ENCODE results near the gene SURF1.

The SURF1 gene

DNA sequence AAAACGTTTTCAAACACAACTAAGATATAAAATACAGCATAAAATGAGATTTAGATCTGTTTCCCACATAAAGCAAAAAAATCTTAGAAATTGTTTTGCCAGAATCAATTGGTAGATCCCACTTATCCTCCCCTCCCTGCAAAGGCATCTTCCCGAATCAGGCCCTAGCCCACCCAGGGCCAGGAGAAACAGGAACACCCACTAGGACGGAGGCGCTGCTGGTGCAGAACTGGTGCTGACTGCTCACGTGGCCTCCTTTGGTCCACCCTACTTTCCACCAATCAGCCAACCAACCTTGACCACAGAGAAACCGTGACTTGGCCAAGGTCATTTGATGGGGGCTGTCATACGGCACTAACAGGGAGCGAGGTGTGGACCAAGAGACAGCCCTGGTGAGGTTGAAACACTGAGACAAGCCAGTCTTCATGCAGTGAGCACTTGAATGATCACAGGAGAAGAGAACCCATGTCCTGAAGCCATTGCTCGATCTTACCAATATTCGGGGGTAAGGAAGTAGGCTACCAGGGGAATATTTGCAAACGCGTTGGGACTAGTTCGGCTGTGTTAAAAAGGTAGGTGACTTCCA is 5.3 kb upstream of the SURF1 start:
- no peak for DNase-seq (ENCODE audit: low spot score)

DNA sequence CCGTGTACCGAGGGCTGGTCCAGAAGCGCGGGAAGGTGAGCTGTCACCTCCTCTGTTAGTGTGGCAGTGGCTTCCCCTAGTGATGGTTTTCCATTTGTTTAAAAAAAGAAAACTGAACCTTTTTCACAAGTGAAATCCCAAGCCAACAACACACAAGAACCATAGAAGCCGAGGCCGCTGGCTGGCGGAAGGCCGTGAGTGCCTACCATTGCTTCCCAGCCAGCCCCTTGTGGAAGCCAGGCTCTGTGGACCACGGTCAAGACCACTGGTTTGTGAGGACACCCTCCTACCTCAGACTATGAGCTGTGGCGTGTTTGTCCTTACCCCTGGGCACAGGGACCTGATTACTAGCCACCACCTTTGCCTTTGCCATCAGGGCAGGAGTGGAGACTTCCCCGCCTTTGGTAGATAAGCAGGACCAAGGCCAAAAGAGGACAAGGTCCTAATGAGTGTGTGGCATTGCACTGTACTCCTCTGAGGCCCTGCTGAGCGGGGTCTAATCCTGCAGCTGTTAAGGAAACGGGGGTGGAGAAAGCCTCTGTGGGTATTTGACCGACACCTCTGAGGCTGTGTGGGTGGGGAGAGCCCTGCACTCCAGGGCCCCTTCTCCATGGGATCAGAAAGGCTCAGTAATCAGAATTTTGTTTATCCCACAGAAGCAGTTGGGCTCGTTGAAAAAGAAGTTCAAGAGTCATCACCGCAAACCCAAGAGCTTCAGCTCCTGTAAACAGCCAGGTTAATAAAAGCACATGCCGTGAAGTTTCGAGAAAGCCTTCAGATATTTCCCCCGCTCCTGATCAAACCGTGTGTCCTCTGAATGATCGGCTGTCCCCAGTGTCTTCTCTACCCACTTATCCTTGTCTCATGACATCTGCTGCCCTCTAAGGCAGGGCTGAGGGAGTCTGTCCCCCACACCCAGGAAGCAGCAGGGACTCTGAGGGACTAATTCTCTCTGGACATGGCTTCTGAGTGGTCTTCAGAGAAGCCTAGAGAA is 4.4 kb upstream of the SURF1 start:
- no peak for DNase-seq (ENCODE audit: low spot score)

DNA sequence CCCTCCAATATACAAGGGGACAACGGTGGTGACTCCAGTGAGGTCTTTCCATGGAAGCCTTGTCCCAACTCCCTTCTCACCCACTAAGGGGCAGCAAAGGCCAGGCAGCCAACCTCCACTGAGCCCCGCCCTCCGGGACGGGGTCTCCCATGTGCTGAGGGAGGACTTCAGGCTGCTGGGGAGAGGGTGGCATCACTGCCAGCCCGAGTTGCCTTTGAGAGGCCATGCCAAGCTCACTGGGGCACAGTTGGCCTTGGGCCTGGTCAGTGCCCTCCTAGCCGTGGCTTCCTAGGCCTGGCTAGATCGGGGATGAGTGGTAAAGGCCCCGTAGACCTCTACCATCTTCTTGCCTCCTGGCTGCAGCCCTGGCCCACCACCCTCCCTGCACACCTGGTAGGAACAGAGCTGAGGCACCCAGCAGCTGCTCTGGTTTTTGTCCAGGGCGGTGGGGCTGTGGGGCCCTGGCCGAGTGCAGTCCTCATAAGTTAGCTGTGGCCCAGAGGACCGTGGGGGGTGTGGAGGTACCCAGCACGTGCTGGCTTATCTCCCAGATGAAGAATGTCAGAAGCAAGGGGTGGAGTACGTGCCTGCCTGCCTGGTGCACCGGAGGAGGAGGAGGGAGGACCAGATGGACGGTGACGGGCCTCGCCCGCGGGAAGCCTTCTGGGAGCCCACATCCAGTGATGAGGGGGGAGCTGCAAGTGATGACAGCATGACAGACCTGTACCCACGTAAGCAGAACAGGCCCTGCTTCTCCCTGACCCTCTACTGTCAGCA is 3.3 kb upstream of the SURF1 start:
- no peak for DNase-seq (ENCODE audit: low spot score)

DNA sequence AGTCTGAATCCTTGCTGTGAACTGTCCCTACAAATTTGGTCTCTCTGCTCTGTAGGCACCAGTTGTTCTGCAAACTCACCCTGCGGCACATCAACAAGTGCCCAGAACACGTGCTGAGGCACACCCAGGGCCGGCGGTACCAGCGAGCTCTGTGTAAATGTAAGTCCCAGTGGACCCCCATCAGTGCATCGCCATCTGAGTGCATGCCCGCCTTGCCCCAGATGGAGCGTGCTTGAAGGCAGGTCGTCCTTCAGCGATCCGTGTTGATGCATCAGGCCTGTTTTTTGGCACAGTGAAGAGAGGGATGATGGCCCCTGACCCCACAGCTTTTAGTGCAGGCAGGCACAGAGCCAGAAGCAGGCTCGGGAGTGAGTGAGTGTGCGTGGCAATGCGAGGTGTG is 1.4 kb upstream of the SURF1 start:
- DNase-seq (ENCODE audit: low spot score): no peak

DNA sequence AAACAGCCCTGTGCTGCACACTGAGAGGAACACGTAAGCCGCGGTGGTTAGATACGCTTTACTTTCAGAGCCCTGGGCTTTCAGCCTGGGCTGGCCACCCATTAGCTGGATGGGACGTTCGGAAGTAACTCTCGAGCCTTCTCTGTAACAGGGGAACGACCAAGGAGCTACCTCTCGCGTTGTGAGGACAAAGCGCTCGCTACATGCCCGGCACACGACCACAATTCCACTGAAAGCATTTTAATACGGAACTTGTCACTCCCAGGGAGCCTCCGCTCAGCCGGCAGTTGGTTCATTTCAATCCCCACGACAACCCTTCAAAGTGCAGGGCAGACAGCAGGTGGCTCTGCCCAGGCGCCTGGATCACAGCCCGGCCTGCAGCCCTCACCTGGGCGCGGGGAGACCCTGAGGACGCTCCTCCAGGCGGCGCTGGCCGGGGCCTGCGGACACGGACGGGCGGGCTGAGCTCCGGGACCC is 368 bp downstream of the SURF1 start:
- no peak for DNase-seq (ENCODE audit: low spot score)

DNA sequence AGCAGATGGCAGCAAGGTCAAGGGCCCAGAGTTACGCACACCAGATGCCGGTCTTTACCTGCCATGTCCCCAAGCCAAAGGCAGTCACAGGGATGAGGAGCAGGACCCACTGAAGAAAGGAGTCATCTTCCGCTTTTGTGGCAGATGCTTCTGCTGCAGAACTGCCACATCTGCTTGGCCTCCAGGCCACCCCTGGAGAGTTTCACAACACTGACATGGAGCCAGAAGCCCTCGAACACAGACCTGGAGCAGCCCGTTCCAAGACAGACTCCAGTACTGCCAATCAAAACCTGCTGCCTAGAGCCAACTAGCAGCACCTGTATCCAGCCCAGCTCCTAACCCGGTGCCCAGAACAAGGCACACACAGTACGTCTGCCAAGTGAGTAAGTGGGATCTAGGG is 1.5 kb downstream of the SURF1 start:
- DNase-seq (ENCODE audit: low spot score): no peak

DNA sequence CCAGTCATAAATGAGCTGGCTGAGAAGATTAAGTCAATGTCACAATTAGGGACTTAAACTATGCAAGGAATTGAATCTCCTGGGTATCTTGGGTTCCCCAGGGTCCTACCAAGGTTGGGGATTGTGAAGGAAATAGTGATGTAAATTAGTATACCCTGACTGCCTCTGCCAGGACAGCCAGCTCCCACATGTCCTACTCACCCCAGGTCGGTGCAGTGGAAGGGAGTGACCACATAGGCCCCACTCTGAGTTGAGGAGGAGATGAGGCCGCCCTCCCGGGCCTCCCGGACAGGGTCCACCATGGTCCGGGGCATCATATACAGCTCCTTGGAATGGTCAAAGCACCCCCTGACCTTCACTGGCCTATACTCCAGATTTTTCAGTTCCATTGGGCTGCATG is 2.7 kb downstream of the SURF1 start:
- no peak for DNase-seq (ENCODE audit: low spot score)

DNA sequence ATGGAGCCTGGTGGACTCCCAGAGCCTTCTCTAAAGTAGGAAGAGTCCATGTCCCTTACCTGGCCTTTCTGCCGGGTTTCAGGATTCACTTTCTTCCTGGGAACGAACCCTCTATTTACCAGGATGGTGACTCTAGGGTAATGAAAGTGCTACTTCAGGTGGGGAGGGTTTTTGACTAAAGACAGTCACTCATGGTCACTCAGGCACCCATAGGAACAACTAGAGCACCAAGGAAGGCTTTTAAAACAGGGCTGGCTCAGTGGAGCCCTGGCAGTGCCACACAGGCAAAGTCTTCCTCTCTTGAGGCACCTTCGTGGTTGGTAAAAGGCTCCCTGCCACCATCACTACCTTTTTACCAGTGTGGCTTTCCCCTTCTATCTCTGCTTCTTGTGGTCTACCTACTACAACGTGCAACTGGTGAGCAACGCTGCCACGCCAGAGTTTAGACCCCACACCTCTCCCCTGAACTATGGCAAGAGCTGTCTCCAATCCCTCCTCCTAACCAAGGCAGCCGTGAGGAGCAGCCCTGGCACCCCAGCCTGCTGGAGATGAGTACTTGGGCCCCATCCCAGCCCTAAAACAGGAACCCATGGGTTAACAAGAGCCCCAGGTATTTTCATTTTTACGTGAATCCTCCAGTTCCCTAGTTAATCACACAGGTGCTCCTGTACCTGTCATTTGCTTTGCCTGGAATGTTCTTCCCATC is 3.5 kb downstream of the SURF1 start:
- DNase-seq (ENCODE audit: low spot score): no peak

DNA sequence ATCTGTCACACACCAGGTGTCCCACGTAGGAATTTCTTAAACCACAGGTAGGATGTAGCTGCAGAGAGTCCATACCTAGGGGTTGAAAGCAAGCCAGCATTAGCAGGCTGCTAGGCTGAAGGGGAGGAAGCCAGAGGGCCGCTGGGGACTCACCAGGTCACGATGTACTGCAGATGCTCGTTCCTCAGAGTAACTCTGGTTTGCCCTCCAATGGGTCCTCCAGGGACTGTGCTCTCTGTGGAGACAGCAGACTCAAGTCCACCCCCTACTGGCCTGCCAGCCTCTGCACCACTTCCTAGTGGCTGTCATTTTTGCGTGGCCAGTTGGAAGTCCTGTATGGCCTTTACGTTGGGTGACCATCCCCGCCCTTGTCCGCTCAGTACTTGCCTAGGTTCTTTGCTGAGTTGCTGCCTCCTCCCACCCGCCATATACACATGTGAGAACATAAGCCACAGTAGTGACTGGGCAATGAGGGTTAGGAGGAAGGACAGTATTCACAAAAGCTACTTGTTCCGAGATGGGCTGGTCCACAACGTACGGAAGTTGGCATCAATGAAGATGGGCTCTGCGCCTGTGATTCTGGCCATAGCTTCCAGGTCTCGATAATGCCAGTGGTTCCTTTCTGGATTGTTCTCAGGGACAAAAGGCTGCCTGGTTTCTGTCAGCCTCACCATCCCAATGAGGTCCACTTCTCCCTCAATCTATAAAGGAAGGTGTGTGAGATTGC is 4.2 kb downstream of the SURF1 start:
- DNase-seq (ENCODE audit: low spot score): peak; percentile 76

DNA sequence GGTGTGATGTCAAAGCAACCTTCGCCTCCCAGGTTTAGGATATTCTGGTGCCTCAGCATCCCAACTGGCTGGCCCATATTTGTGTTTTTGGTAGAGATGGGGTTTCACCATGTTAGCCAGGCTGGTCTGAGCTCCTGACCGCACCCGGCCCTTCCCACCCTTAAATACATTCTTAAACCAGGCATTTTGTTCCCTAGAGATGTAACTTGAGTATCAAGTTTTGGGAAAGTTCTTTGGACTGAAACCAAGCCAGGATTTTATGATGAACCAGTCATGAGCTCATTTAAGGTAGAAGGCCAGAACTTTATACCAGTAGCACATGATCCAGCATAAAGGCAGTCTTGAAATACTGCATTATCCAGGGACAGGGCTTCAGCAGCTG is 4.8 kb downstream of the SURF1 start:
- no peak for DNase-seq (ENCODE audit: low spot score)

DNA sequence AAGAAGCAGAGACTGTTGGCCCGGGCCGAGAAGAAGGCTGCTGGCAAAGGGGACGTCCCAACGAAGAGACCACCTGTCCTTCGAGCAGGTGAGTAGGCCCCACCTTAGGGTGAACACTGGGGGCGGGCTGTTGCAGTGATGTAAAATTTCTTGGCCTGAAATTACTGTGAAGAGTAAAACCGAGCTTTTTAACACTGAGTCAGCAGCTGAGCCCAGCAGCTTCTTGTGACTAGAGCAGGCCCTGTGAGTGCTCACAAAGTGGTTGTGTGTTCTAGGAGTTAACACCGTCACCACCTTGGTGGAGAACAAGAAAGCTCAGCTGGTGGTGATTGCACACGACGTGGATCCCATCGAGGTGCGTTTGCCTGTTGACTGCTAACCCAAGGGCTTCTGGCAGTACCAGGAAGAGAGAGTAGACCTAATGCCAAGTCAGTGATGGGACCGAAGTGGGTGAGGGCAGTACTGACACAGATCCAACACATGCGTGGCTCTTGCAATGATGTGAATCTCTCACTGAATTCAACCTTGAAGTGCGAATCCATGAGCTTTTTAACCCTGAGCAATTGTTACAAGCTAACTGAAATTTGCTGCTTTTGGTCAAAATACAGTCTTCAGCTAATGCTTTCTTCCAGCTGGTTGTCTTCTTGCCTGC is 6.2 kb downstream of the SURF1 start:
- no peak for DNase-seq (ENCODE audit: low spot score)

DNA sequence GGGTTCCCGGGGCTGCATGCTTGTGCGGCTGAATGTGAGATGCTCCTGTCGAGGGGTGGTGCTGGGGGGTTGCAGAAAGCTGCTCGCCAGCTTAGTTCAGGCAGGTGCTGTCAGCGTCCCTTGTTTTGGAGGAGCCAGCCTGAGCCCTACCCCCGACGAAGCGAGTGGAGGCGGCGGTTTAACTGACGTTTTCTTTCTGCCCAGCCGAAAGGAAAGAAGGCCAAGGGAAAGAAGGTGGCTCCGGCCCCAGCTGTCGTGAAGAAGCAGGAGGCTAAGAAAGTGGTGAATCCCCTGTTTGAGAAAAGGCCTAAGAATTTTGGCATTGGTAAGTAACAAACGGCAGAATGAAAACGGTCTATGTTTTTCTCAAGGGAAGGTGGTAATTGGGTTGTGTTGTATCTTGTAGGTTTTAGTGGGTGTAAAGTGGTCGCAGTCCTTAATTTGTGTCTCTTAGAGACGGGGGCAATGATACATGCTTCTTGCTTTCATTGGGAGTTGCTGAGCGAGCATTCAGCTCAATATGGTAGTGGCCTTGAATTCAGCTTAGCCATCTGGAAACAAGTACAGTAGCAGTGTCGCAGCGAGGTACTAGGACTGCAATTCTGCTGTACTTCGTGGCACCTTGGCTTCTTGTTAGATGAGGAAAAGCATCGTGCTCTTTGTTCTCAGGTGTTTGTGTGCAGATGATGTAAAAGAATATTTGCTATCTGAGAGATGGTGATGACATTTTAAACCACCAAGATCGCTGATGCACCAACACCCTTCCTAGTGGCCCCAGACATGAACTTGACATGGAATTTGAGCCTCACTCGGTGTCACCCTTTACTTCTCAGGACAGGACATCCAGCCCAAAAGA is 7.3 kb downstream of the SURF1 start:
- DNase-seq (ENCODE audit: low spot score): no peak

DNA sequence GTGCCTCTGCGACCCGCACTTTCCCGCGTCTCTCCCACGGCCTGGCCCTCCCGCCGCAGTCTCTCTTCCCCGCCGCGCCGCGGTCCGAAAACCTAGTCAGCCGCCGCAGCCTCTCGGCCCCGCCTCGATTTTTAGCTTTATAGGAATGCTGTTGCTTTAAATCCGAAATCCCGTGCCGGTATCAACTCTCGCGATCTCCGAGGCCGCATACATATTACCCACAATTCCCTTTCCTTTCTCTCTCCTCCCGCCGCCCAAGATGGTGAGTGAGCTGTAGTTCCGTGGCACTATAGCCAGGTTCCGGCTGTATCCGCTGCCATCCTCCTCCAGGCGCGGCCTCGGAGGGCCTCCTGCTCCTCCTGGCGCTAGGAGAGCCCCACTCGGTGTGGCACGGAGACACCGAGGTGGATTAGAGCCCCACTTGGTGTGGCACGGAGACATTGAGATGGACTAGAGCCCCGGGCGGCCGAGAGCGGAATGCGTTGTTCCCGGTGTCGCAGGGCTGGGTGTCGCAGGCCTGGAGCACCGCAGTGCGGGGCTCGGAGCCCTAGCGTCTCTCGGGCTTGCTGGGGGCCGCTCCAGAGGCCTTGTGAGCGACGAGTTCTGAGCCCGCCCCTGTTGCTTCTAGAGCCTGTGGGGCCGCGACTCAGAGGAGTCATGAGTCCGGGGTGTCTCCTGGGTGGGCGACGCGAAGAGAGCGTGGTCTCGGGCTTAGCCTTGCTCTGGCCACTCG is 8.1 kb downstream of the SURF1 start, which contains the start of the genes MED22 and RPL7A:
Gene MED22 (minus strand): TSS at position 147 of the 733 bp plus-strand sequence. CDS start 1,469 bp downstream, outside the sequence.
Gene RPL7A (plus strand): TSS at position 234 of the 733 bp plus-strand sequence. CDS start 26 bp downstream, at position 260.
- peak; percentile 94 for DNase-seq (ENCODE audit: low spot score)

DNA sequence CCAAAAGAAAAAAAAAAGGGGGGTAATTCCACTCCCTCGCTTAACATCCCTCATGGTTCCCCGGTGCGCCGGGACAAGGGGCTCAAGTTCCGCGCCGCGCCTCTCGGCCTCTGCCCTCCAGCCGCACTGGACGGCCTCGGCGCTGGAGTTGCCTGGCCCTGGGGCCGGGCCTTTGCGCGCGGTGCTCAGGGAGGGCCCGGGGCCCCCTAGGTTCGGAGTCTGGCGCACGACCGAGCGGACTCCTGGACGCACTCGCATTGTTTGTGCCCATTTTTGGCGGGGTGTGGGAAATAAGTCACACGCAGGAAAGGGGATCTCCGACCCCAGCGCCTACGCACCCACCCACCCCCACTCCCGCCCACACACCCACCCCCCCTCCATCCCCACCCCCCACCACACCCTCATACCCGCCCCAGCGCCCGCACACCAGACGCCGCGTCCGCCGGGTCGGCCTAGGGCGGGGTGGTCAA is 8.7 kb downstream of the SURF1 start:
- DNase-seq (ENCODE audit: low spot score): peak; percentile 69

DNA sequence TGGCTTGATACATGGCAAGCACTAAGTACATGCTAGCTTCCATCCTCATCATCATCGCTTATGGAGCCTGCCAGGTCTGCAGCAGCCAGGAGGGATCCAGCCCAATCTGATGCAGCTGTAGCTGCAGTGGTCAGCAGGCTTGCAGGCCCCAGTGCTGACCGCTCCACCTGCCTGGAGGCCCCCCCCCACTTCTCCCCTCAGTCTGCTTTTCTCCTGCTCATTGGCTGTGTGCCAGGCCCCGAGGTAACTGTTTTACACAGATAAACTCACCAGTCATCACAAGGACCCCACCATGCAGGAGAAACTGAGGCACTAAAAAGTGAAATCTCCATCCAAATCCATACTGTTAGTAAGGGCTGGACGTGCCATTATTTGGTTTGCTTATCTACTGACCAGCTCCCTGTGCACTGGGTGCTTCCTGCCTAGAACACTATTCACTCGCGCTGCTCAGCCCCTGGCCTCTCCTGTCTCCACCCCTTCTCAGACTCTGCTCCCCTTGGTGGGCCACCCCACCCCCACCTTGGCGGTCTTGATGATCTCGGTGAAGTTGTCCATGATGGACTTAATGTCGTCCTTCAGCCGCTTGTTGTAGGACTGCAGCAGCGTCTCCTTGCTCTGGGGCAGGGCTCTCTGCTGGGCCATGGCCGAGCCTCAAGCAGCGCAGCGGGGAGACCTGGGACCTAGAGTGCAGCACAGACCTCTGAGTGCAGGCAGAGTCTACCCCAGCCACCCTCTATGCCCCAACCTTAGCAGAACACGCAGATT is 10.1 kb downstream of the SURF1 start:
- no peak for DNase-seq (ENCODE audit: low spot score)

DNA sequence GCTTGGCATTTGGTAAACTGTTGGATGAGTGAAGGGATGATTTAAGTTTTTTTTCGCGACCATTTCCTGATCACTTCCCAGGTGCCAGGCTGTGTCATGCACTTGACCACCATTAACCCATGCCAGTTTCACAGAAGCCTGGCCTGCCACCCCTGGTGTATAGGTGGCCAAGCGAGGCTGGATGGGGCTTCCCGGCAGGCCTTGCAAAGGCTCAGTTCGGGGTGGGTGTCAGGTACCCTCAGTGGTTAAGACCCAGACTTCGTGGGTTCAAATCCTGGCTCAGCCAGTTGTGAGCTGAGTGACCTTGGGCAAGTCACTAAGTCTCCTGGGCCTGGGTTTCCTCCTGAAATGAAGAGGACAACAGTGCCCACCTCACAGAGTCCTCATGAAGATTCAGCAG is 10.7 kb downstream of the SURF1 start:
- DNase-seq (ENCODE audit: low spot score): no peak

DNA sequence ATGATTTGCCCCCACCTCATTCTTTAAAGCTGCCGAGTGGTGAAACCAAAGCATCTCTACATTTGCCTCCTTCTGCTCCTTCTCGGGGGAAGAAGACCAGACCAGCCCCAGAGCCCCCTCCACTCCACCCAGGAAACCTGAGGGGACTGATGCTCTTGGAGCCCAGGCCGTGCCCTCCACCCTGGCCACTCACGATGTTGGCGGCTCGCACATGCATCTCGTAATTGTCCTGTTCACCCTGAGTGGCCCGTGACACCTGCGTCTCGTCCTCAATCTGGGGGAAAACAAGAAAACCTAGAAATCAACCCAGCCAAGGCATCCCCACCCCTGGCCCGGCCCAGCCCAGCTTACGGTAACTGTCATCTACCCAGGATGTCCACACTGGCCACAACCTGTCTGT is 11.3 kb downstream of the SURF1 start:
- no peak for DNase-seq (ENCODE audit: low spot score)

DNA sequence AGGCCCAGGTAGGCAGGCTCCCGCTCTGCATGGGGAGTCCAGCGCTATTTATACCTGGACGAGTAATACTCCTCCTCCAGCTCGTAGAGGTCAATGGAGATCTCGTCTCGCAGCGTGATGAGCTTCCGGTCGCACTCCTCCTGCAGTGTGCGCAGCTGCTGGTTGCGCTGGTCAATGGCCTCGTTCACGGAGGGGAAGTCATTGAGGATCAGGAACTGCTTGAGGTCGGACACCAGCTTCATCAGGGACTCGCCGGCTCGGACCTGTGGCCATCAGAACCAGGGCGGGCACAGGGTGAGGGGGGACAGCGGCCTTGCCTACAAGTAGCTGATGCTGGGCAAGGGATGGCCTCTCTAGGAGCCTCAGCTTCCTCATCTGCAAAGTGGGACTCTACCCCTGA is 12.2 kb downstream of the SURF1 start:
- no peak for DNase-seq (ENCODE audit: low spot score)

Data from AG08396 (cell line).